GM20000 (cell line): ENCODE results near the gene TBC1D5.

Experiments
- DNase-seq: peaks from one replicate; pipeline ENCODE4 v3.0.0; 2012; ENCODE audit warnings: low spot score
- TF ChIP-seq, protein P1 (sequence below): IDR thresholded peaks from 2 replicates; pipeline ENCODE4 v1.5.1; 2012; ENCODE audit warnings: mild to moderate bottlenecking, control low read depth; ENCODE audit errors: extremely low read depth, missing control alignments

Gene TBC1D5

DNA sequence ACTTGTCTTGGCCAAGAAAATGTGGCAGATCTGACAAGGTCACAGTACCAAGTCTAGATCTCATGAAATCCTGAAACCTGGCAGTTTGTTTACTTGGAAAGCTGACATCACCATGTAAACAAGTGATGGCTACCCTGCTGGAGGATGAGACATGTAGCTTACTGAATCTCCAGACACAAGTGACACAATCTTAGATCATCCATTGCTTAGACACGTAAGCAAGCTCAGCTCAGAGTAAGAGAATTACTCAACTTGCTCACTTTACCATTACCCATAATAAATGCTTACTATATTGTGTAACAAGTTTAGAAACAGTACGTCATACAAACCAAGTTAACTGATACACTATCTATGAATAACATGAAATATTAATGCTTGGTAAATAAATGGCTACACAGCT, 263.8 kb downstream of the TBC1D5 start:
- DNase-seq: no peak
- TF ChIP-seq, protein P1, sequence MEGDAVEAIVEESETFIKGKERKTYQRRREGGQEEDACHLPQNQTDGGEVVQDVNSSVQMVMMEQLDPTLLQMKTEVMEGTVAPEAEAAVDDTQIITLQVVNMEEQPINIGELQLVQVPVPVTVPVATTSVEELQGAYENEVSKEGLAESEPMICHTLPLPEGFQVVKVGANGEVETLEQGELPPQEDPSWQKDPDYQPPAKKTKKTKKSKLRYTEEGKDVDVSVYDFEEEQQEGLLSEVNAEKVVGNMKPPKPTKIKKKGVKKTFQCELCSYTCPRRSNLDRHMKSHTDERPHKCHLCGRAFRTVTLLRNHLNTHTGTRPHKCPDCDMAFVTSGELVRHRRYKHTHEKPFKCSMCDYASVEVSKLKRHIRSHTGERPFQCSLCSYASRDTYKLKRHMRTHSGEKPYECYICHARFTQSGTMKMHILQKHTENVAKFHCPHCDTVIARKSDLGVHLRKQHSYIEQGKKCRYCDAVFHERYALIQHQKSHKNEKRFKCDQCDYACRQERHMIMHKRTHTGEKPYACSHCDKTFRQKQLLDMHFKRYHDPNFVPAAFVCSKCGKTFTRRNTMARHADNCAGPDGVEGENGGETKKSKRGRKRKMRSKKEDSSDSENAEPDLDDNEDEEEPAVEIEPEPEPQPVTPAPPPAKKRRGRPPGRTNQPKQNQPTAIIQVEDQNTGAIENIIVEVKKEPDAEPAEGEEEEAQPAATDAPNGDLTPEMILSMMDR: no peak

DNA sequence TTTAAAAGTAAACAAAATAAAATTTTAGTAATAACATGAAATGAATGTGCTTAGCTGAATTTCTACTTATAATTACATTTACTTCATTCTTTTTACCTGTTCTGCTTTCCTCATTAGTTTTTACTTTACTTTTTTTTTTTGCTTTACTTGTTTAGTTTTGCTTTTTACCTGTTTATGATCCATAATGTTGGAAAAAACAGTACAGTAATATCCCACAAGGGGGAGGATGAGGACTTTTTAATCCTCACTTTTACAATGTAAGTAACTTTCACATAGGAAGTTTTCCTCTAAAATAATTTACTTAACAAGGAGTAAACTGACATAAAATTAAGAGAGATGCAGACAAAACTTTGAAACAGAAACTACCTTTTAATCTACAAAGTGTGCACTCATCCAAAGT, 268.7 kb downstream of the TBC1D5 start:
- no peak for DNase-seq
- TF ChIP-seq, protein P1: no peak

DNA sequence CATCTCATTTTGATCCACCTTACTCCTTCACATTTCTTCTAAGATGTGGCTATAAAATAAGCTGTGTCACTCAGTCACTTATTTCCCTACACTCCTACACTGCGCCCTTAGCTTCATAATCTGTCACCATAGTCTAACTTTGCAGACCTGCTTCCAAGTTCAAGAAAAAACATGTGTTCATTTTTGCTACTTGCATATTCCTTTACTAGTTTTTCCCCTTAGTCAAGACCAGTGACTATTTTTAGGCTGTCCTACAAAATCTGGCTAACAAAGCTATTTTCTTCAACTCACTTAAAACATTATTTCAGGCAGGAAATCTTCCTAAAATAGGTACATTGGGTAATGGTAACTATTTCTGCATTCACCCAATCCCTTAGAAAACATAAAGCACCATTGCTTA, 272.5 kb downstream of the TBC1D5 start:
- DNase-seq: no peak
- TF ChIP-seq, protein P1: no peak

DNA sequence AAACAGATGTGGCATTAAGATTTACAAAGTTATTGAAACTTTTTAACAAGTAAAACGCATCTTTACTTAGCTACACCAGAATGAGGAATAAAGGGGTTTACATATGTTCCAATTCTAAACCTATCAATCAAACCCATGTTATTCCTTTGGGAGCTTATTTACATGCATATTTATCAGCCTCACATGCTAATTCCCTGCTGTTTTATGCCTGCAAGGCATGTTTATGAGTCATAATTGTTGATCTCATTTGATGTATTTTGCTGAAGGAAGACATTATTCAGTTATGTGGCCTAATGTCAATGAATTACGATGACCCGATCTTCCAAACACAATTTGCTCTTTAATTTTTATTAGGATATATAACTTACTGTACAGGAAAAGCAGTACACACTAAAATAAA, 272.9 kb downstream of the TBC1D5 start:
- TF ChIP-seq, protein P1: no peak
- no peak for DNase-seq

DNA sequence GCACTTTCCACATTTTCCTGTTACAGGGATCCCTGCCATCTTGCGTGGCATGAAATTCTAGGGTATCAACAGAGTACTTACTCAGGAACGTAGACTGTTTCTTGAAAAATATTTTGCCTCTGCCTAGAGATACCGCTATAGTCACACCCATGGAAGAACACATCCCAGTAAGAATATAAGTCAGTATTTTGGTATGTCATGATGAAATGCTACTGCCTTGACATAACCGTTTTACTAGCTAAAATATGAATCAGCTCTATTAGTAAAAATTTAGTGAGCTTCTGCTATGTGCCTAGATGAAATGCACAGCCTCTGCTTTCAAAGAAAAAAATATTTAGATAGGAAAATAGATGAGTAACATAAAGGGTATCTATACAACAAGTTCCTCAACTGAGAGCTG, 276.4 kb downstream of the TBC1D5 start:
- DNase-seq: no peak
- TF ChIP-seq, protein P1: no peak

DNA sequence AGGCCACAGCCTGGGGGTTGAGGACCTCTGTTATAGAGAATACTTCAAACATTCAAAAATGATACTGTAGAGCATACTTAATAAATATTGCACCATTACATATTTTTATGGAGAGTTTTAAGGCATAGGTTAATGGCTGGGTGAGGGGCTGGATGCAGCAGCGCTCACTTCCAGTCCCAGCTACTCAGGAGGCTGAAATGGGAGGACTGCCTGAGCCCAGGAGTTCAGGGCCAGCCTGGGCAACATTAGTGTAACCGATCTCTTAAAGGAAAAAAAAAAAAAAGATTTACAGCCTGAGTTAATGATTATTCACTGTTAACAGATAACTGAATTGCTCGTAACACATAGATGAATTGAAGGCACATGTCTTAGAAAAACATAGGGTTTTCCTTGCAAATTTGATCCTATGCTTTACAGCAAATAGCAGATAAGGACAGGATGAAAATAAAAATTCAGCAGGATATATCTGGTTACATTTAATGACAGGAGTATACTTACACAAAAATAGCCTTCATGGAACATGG, 282.9 kb downstream of the TBC1D5 start:
- no peak for DNase-seq
- TF ChIP-seq, protein P1: no peak

DNA sequence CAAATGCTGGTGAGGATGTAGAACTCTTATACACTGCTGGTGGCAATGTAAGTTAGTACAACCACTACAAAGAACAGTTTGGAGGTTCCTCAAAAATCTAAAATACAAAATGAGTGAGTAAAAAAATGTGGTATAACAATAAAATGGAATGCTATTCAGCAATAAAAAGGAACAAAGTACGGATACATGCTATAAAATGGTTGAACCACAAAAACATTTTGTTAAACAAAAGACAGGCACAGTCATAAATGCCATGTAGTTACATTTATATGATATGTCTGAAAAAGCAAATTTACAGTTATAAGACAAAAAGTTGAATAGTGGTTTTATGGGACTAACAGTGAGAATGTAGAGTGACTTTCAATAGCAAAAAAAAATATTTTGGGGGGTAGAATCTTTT, 285.8 kb downstream of the TBC1D5 start:
- TF ChIP-seq, protein P1: no peak
- no peak for DNase-seq
